ENCODE data around the gene BUD31. TPM values are rescaled to one million over a fixed set of nuclear protein-coding genes. Genes with fewer than 3 reads are reported as not detected.

The BUD31 gene
- total and polyA plus RNA-seq, 2 of the 13 experiments (the other 11 are each of a cell fraction or from before 2014, with no cell fraction given), result 35.1 to 79.1 TPM

- no peak for TF ChIP-seq EEA1 (CRISPR knock-in tag; IDR thresholded peaks at IDR 0.05; ENCODE audit: borderline replicate concordance)
- 0 out of 2 replicates have a peak, but pooled peaks have one; percentile 31 for TF ChIP-seq ZNF776 (CRISPR knock-in tag; IDR thresholded peaks at IDR 0.05)
- no peak; the same call in 1 of the 2 replicates for TF ChIP-seq ZNF605 (CRISPR knock-in tag; IDR thresholded peaks at IDR 0.05)
- no peak for TF ChIP-seq SMARCE1 (IDR thresholded peaks at IDR 0.05; ENCODE audit: borderline replicate concordance)
- no peak for TF ChIP-seq ZBTB33 (CRISPR knock-in tag; IDR thresholded peaks at IDR 0.05)
- no peak for TF ChIP-seq HDAC6 (IDR thresholded peaks at IDR 0.05; ENCODE audit: low read depth, low read length)
- no peak for TF ChIP-seq AFF4 (CRISPR knock-in tag; IDR thresholded peaks at IDR 0.05)
- TF ChIP-seq TEAD3 (CRISPR knock-in tag; optimal IDR thresholded peaks at IDR 0.05; ENCODE audit: borderline replicate concordance), result peak; percentile 16
- TF ChIP-seq ZNF616 (CRISPR knock-in tag; IDR thresholded peaks at IDR 0.05; ENCODE audit: low read depth), result no peak
- TF ChIP-seq ZBTB7B (CRISPR knock-in tag; IDR thresholded peaks at IDR 0.05), result no peak
- no peak for TF ChIP-seq IRX3 (CRISPR knock-in tag; IDR thresholded peaks at IDR 0.05; ENCODE audit: borderline replicate concordance, low read depth)
- TF ChIP-seq ZSCAN30 (CRISPR knock-in tag; IDR thresholded peaks at IDR 0.05), result no peak
- TF ChIP-seq MTA1 (CRISPR knock-in tag; IDR thresholded peaks at IDR 0.05; ENCODE audit: borderline replicate concordance), result peak; percentile 56; the same call in 1 of the 2 replicates
- TF ChIP-seq FOXA1 (IDR thresholded peaks at IDR 0.05), result no peak
- no peak; the same call in 1 of the 2 replicates for TF ChIP-seq FOXA1 (CRISPR knock-in tag; IDR thresholded peaks at IDR 0.05)
- no peak for TF ChIP-seq RFXAP (CRISPR knock-in tag; IDR thresholded peaks at IDR 0.05; ENCODE audit: borderline replicate concordance)
- peak; percentile 82 for TF ChIP-seq ZNF687 (CRISPR knock-in tag; IDR thresholded peaks at IDR 0.05)
- peak; percentile 49; the same call in 1 of the 2 replicates for TF ChIP-seq THRA (CRISPR knock-in tag; IDR thresholded peaks at IDR 0.05; ENCODE audit: borderline replicate concordance)
Measured at GRCh38 chr7:99380823-99381663, 27.7 kb upstream of the BUD31 start (continued).

Data from HepG2 (cell line).